Heart left ventricle (tissue), 16 donors: ENCODE results near the gene DGAT2L6. TPM values are rescaled to one million over a fixed set of nuclear protein-coding genes. Genes with fewer than 3 reads are reported as not detected.

Experiments used
- ATAC-seq, 4 donors: fragments of 200-7000 bp; cut with Tn5 transposase; one replicate each; pipeline ENCODE4 v1.9.1; 2020 to 2022; ENCODE audit warnings: moderate library complexity in 4 of 4, mild to moderate bottlenecking in 3 of 4, moderate number of reproducible peaks in 1 of 4
- DNase-seq, 5 donors: peaks; one replicate each; pipeline ENCODE4 v3.0.0-alpha.2; 2020
- H3K27ac ChIP-seq, 12 donors: fragments of 200-600 bp; sonication (generic) in 4 of 12; one replicate each; pipeline versions ENCODE4 v1.5.0 to v1.8.0; 2016 to 2022; ENCODE audit warnings: mild to moderate bottlenecking in 2 of 12
- H3K27me3 ChIP-seq, 9 donors: fragments of 200-600 bp; sonication (generic) in 2 of 9; one replicate each; pipeline versions ENCODE4 v1.5.1 to v1.8.0; 2016 to 2022; ENCODE audit warnings: mild to moderate bottlenecking in 3 of 9
- H3K36me3 ChIP-seq, 9 donors: fragments of 200-600 bp; sonication (generic) in 2 of 9; one replicate each; pipeline versions ENCODE4 v1.5.0 to v1.8.0; 2018 to 2022; ENCODE audit warnings: mild to moderate bottlenecking in 2 of 9
- H3K4me1 ChIP-seq, 12 donors: fragments of 200-600 bp; sonication (generic) in 4 of 12; one replicate each; pipeline versions ENCODE4 v1.5.0 to v1.8.0; 2016 to 2022; ENCODE audit warnings: mild to moderate bottlenecking in 3 of 12
- H3K4me3 ChIP-seq, 12 donors: fragments of 200-600 bp; sonication (generic) in 4 of 12; one replicate each; pipeline versions ENCODE4 v1.5.0 to v1.8.0; 2017 to 2022; ENCODE audit warnings: mild to moderate bottlenecking in 9 of 12, moderate library complexity in 4 of 12
- H3K9me3 ChIP-seq, 12 donors: fragments of 200-600 bp; sonication (generic) in 4 of 12; one replicate each; pipeline versions ENCODE4 v1.5.0 to v1.8.0; 2016 to 2022; ENCODE audit warnings: mild to moderate bottlenecking in 1 of 12
- POLR2A ChIP-seq, 2 donors: fragments of 450-650 bp; IDR thresholded peaks; one replicate each; pipeline ENCODE4 v1.6.1; 2017; ENCODE audit warnings: antibody characterized with exemption in 2 of 2, mild to moderate bottlenecking in 2 of 2, moderate library complexity in 2 of 2
- WGBS, 4 donors: extraction: QIAGEN DNeasy Blood & Tissue Kit in 2 of 4; methylation state at CpG; one replicate each; pipeline versions ENCODE4 v1.1.5 to v1.1.7; 2013 to 2018; 5-methylcytosine and 5-hydroxymethylcytosine counted together
- intact Hi-C, 10 donors: fragments of 100-400 bp; cut with DNase I; formaldehyde crosslinking; loops; one replicate each; pipeline versions ENCODE4 v1.11.1 to v1.14.2; 2022
- long read RNA-seq, 3 donors: library from polyadenylated mRNA; unstranded; transcript quantifications; one replicate each; pipeline ENCODE4 v2.0.0, GENCODE V29; 2020 to 2021
- polyA plus RNA-seq, 2 donors: library from polyadenylated mRNA; stranded (reverse); fragments of 200-250 nt; gene quantifications; one replicate each; pipeline ENCODE4 v1.2.3, GENCODE V29; 2013
- total RNA-seq, 9 donors: library from RNA; depleted of rRNA in 2 of 9; stranded (reverse); fragments of >200 nt in 2 of 9; fragmentation: NEBNext Ultra II Directional in 3 of 9; extraction: Animal tissue kit (Norgen Biotek cat#: 25700) in 3 of 9; gene quantifications; one replicate each; pipeline versions ENCODE4 v1.1.0 to v1.2.4, GENCODE V29; 2016 to 2023
- TF ChIP-seq, protein P1 (sequence below), 12 donors: fragments of 200-600 bp; sonication (generic) in 4 of 12; IDR thresholded peaks; one replicate each; pipeline versions ENCODE4 v1.5.0 to v1.8.0; 2018 to 2022; ENCODE audit warnings: antibody characterized with exemption in 12 of 12, mild to moderate bottlenecking in 5 of 12
- donor health status: ischemic (EF 13 %, LVEDD 7.1; RV severe dilation, severe dysfunction).
- donor health status: healthy with polysubstance abuse.
- donor health status: DM: no; HTN: yes; CAD: no.
- donor health status: DM: no; HTN: no; CAD: no.
- donor health status: ischemic (EF 25% LVEDD 6.9; RV normal size, moderate dysfunction).
- donor health status: ischemic (EF 25% LVEDD 5.7; RV mildly dilated, moderate dysfunction).
- donor health status: healthy.
- donor health status: DM: yes; HTN: yes; CAD: no.
- donor health status: ischemic (EF 35%, LVEDD 5.7; RV mildly dilated, moderate dysfunction).
- donor health status: nonischemic (EF 11% LVEDD 7.7; RV severe dilation, severe dysfunction).
- donor health status: DM: yes; HTN: yes; CAD: no.
- donor health status: PGD.
- donor health status: ischemic (EF 29% LVEDD 5.4; RV normal size, mild dysfunction).
- donor health status: nonischemic (EF 23%, LVEDD 6.1; RV moderate dilation, normal function).

Gene DGAT2L6
- total RNA-seq: not detected
- polyA plus RNA-seq: not detected
- long read RNA-seq, donor 1: 0 reads
- long read RNA-seq, donor 2: 0 reads
- long read RNA-seq, donor 3: 0 reads

DNA sequence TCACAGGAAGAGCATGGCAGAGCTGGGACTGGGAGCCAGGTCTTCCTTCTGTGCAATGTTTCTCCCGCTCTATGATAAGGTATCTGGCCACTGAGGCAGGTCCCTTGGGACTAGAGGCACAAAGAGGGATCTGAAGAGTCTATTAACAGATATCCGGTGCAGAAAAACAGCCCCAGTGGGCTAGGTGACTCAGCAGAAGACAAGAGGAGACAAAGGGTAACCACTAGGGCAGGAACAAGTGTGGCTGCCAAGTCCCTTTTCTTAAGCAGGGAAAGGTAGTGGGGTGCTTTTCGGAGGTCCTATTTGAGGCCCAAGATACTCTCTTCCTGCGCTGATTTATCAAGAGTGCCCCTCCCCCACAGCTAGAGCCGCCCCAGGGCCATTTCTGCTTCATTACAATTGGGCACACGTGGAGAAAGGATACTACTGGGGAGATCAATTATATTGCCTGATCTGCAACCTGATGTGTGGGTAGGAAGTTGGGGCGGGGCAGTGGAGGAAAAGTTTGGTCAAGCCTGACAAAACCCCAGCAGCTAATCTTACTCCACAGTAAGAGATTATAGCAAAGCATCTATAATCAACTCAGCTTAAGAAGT lies at the start of gene DGAT2L6:
Gene DGAT2L6 (plus strand): TSS at position 546 of the 596 bp plus-strand sequence. CDS start 100 bp downstream, outside the sequence.
- H3K27ac ChIP-seq: no peak within 1 kb of the TSS
- H3K4me3 ChIP-seq: no peak within 1 kb of the TSS
- intact Hi-C loops: no loop called here
- no peaks in the 10 kb centered on the region for H3K9me3 ChIP-seq
- peaks cover 0 to 6% (median 0%) of the 10 kb centered on the region in 9 donors for H3K27me3 ChIP-seq
- TF ChIP-seq, protein P1, sequence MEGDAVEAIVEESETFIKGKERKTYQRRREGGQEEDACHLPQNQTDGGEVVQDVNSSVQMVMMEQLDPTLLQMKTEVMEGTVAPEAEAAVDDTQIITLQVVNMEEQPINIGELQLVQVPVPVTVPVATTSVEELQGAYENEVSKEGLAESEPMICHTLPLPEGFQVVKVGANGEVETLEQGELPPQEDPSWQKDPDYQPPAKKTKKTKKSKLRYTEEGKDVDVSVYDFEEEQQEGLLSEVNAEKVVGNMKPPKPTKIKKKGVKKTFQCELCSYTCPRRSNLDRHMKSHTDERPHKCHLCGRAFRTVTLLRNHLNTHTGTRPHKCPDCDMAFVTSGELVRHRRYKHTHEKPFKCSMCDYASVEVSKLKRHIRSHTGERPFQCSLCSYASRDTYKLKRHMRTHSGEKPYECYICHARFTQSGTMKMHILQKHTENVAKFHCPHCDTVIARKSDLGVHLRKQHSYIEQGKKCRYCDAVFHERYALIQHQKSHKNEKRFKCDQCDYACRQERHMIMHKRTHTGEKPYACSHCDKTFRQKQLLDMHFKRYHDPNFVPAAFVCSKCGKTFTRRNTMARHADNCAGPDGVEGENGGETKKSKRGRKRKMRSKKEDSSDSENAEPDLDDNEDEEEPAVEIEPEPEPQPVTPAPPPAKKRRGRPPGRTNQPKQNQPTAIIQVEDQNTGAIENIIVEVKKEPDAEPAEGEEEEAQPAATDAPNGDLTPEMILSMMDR (IDR thresholded peaks at IDR 0.05): no peak
- no peak for TF ChIP-seq POLR2A (IDR thresholded peaks at IDR 0.05)
- 50 to 60% (median 57%) methylated on average over 7 of the region's 7 CpGs for WGBS, 4 donors
- no peak for ATAC-seq
- no peaks in the 10 kb centered on the region for H3K36me3 ChIP-seq
- H3K4me1 ChIP-seq: no peaks in the 10 kb centered on the region
- no peak for DNase-seq

- intact Hi-C loops: no loop called here
- 72 to 77% (median 73%) methylated on average over 7 to 9 of the region's 9 CpGs; no CpG with 5 or more reads in 1 of the 4 donors for WGBS, 4 donors
- peaks cover 0 to 8% (median 2%) of the 10 kb centered on the region in 12 donors for H3K4me1 ChIP-seq
- DNase-seq (no peak), ATAC-seq (no peak)
- no peaks in the 10 kb centered on the region for H3K36me3 ChIP-seq
- H3K27me3 ChIP-seq: no peaks in the 10 kb centered on the region
- H3K27ac ChIP-seq: no peak overlapping the region
- TF ChIP-seq, protein P1 (IDR thresholded peaks at IDR 0.05): no peak
- TF ChIP-seq POLR2A (IDR thresholded peaks at IDR 0.05): no peak
- no peak overlapping the region for H3K4me3 ChIP-seq
- no peaks in the 10 kb centered on the region for H3K9me3 ChIP-seq
Observed at GRCh38 chrX:70128071-70128470, 49.2 kb upstream of the DGAT2L6 start.

DNA sequence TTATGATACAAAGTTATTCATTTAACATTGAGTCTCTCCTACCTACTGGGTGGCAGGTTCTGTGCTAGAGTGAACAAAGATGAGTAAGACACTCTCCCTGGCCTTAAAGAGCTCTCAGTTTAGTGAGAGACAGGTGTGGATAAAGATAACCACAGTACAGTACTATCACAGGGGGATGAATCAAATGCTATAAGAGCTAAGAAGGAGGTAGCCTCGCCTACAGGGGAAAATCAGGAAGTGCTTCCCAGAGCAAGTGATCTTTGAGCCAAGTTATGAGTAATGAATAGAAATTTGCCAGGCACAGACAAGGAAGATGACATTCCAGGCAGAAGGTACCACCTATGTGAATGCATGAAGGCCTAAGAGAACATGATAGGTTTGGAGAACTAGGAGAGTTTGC lies 47.5 kb upstream of the DGAT2L6 start:
- Histone ChIP-seq H3K4me1 (peaks cover 0 to 13% (median 5%) of the 10 kb centered on the region in 12 donors), H3K4me3 (no peak overlapping the region), H3K27me3 (no peaks in the 10 kb centered on the region), H3K9me3 (no peaks in the 10 kb centered on the region), H3K36me3 (no peaks in the 10 kb centered on the region), H3K27ac (no peak overlapping the region)
- no peak for DNase-seq
- 25 to 44% (median 38%) methylated on average over 1 of the region's 1 CpG for WGBS, 4 donors
- TF ChIP-seq, protein P1 (IDR thresholded peaks at IDR 0.05): no peak
- TF ChIP-seq POLR2A (IDR thresholded peaks at IDR 0.05): no peak
- intact Hi-C loops: loop anchor here in 1 of 10 donors (10.0 kb wide), 1 partner anchor 155 kb away; the partner anchor contains the start of genes PDZD11 and RAB41
- no peak for ATAC-seq

DNA sequence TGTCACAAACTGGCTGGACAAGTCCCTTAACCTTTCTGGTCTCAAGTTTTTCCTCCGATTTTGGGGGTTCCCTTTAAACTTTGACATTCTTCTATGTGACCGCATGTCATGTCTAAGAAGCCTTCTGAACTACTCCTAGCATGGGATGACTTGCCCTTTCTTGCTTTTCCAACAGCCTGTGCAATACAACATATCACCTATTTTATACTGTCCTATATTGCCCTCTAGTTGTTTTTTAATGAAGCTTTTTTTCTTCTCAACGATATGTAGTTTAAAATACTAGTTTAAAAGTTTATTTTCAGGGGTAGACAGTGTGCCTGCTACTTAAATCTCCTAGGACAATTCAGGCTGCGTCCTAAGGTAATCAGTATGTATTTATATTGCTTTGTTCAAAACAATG lies 45.1 kb upstream of the DGAT2L6 start:
- WGBS, 4 donors: 49 to 63% (median 55%) methylated on average over 4 of the region's 4 CpGs
- Histone ChIP-seq H3K9me3 (no peaks in the 10 kb centered on the region), H3K27ac (peak overlapping the region in 4 of 12 donors; percentile 55 to 91 (median 77)), H3K36me3 (peaks cover 0 to 11% (median 5%) of the 10 kb centered on the region in 9 donors), H3K4me3 (peak overlapping the region in 3 of 12 donors; percentile 67 to 83 (median 78)), H3K27me3 (no peaks in the 10 kb centered on the region), H3K4me1 (peaks cover 0 to 18% (median 5%) of the 10 kb centered on the region in 12 donors)
- intact Hi-C loops: loop anchor here in 1 of 10 donors (10.0 kb wide), 1 partner anchor 153 kb away; the partner anchor contains the start of genes PDZD11 and RAB41
- ATAC-seq (no peak), DNase-seq (no peak)
- TF ChIP-seq POLR2A (IDR thresholded peaks at IDR 0.05): no peak
- TF ChIP-seq, protein P1 (IDR thresholded peaks at IDR 0.05): no peak
